C4-2B (cell line): ENCODE measurements around the gene STRA6.

ENCODE experiments used
- CTCF ChIP-seq: fragments of 450-650 bp; conservative IDR thresholded peaks from 2 replicates; pipeline ENCODE4 v1.5.1; 2017; ENCODE audit warnings: mild to moderate bottlenecking
- ZFX ChIP-seq: fragments of 450-650 bp; IDR thresholded peaks from 2 replicates; pipeline ENCODE4 v1.6.1; 2017

- TF ChIP-seq CTCF (no peak), ZFX (no peak)
Measured at GRCh38 chr15:74215958-74216357, 13.4 kb upstream of the STRA6 start.
